Cardiac muscle cell (in vitro differentiated cells and primary cell): ENCODE data around the gene CTDSP2. TPM values are rescaled to one million over a fixed set of nuclear protein-coding genes. Genes with fewer than 3 reads are reported as not detected.

Source experiments
- DNase-seq, 2 donors: peaks; one replicate each; pipeline versions ENCODE4 v3.0.0 to v3.0.0-alpha.2; 2010 to 2017; ENCODE audit warnings: low read depth in 1 of 2, low spot score in 1 of 2
- H3K27ac ChIP-seq: fragments of 200-600 bp; sonication (generic); 2 replicates; pipeline ENCODE4 v1.5.1; 2016
- H3K27me3 ChIP-seq: fragments of 200-600 bp; sonication (generic); 2 replicates; pipeline ENCODE4 v1.6.0; 2016; ENCODE audit warnings: control low read depth
- H3K36me3 ChIP-seq: fragments of 200-600 bp; sonication (generic); 2 replicates; pipeline ENCODE4 v1.5.1; 2016; ENCODE audit warnings: control low read depth
- H3K4me1 ChIP-seq: fragments of 200-600 bp; sonication (generic); 2 replicates; pipeline ENCODE4 v1.8.1; 2017; ENCODE audit warnings: low read depth, mild to moderate bottlenecking, mixed run types
- H3K4me3 ChIP-seq: fragments of 200-600 bp; sonication (generic); 2 replicates; pipeline ENCODE4 v1.5.1; 2016; ENCODE audit warnings: mild to moderate bottlenecking
- H3K9me3 ChIP-seq: fragments of 200-600 bp; sonication (generic); 2 replicates; pipeline ENCODE4 v1.5.1; 2017; ENCODE audit warnings: low read depth, mild to moderate bottlenecking, control low read depth
- CTCF ChIP-seq: IDR thresholded peaks from 2 replicates; pipeline ENCODE4 v1.5.1; 2012; ENCODE audit warnings: low read depth, mild to moderate bottlenecking, low read length
- polyA plus RNA-seq: library from polyadenylated mRNA; unstranded; fragments of >200 nt; fragmentation: Nextera tagmentation; extraction: Ambion mirVana; gene quantifications from 2 replicates; pipeline ENCODE4 v1.2.1, GENCODE V29; 2016
- total RNA-seq: library from RNA; depleted of rRNA; stranded (reverse); fragments of >200 nt; gene quantifications from 2 replicates; pipeline ENCODE4 v1.2.3, GENCODE V29; 2016

Gene CTDSP2
- total and polyA plus RNA-seq, 2 experiments from 2014 or later: 82.9 to 105 TPM

- Histone ChIP-seq H3K9me3 (no peaks in the 10 kb centered on the region), H3K27ac (peak within 1 kb of the TSS; percentile 46), H3K36me3 (peaks cover 15% of the 10 kb centered on the region), H3K27me3 (no peaks in the 10 kb centered on the region), H3K4me3 (peak within 1 kb of the TSS; percentile 99), H3K4me1 (peaks cover 6% of the 10 kb centered on the region)
- DNase-seq: peak; percentile 96 to 98
- TF ChIP-seq CTCF: peak; percentile 90
Observed at GRCh38 chr12:57782608-57783465, 63.7 kb downstream of the CTDSP2 start, which contains the start of gene TSFM. Gene TSFM (plus strand): TSS chr12:57782787. CDS start chr12:57782802, 15 bp downstream.

- Histone ChIP-seq H3K36me3 (peaks cover 14% of the 10 kb centered on the region), H3K27ac (no peak overlapping the region), H3K9me3 (no peaks in the 10 kb centered on the region), H3K4me3 (no peak overlapping the region), H3K27me3 (no peaks in the 10 kb centered on the region), H3K4me1 (peaks cover 6% of the 10 kb centered on the region)
- no peak for TF ChIP-seq CTCF
- no peak for DNase-seq
Observed at GRCh38 chr12:57782243-57782607, 64.3 kb downstream of the CTDSP2 start.

- no peaks in the 10 kb centered on the region for H3K27me3 ChIP-seq
- no peak for TF ChIP-seq CTCF
- H3K4me1 ChIP-seq: peaks cover 6% of the 10 kb centered on the region
- H3K9me3 ChIP-seq: no peaks in the 10 kb centered on the region
- no peak for DNase-seq
- H3K27ac ChIP-seq: no peak overlapping the region
- H3K4me3 ChIP-seq: no peak overlapping the region
- H3K36me3 ChIP-seq: peaks cover 10% of the 10 kb centered on the region
Observed at GRCh38 chr12:57781801-57782200, 64.7 kb downstream of the CTDSP2 start.

DNA sequence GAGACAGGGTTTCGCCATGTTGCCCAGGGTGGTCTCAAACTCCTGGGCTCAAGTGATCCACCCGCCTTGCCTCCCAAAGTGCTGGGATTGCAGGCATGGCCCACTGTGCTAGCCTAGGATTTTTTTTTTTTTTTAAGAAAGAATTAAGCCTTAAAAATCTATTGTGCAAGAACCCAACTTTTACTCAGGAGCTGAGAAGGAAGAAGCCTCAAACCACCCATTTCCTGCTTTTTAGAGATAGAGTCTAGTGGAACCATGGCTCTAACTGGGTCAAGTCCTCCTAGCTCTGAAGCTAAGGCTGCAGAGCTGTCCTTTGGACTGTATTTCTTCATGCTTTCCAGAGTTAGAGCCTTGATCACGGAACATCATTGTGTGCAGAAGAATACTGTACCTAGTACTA lies 65.3 kb downstream of the CTDSP2 start:
- no peaks in the 10 kb centered on the region for H3K27me3 ChIP-seq
- no peak for TF ChIP-seq CTCF
- no peak overlapping the region for H3K4me3 ChIP-seq
- H3K9me3 ChIP-seq: no peaks in the 10 kb centered on the region
- peaks cover 4% of the 10 kb centered on the region for H3K36me3 ChIP-seq
- H3K4me1 ChIP-seq: peaks cover 6% of the 10 kb centered on the region
- H3K27ac ChIP-seq: no peak overlapping the region
- DNase-seq: no peak

GRCh38 chr12:57780284-57780897 lies 66.1 kb downstream of the CTDSP2 start:
- Histone ChIP-seq H3K4me3 (no peak overlapping the region), H3K27ac (no peak overlapping the region), H3K4me1 (peaks cover 6% of the 10 kb centered on the region), H3K36me3 (no peaks in the 10 kb centered on the region), H3K27me3 (no peaks in the 10 kb centered on the region), H3K9me3 (no peaks in the 10 kb centered on the region)
- DNase-seq: no peak
- no peak for TF ChIP-seq CTCF
